Measurements from ENCODE around the gene RNF32.

- TF ChIP-seq CTCF (IDR thresholded peaks at IDR 0.05 in 8 of 11, conservative IDR thresholded peaks at IDR 0.05 in 3 of 11) (no peak), POLR2AphosphoS5 (IDR thresholded peaks at IDR 0.05) (no peak), POLR2A (IDR thresholded peaks at IDR 0.05) (no peak)
Measured at GRCh38 chr7:156620291-156620675, 20.3 kb upstream of the RNF32 start.
